Liver (tissue), 9 donors: ENCODE measurements around the gene RARA. TPM values are rescaled to one million over a fixed set of nuclear protein-coding genes. Genes with fewer than 3 reads are reported as not detected.

ENCODE experiments used
- DNase-seq: peaks from one replicate; pipeline ENCODE4 v3.0.0-alpha.2; 2017; ENCODE audit warnings: low spot score
- H3K27ac ChIP-seq, 2 donors: one replicate each; pipeline ENCODE4 v1.7.0; 2013; ENCODE audit warnings: inconsistent platforms in 2 of 2, low read length in 2 of 2, control low read depth in 1 of 2, low read depth in 1 of 2, mild to moderate bottlenecking in 1 of 2
- H3K27me3 ChIP-seq, 4 donors: one replicate each; pipeline versions ENCODE4 v1.6.1 to v1.7.0; 2013; ENCODE audit warnings: low read length in 3 of 4, inconsistent platforms in 1 of 4, mild to moderate bottlenecking in 1 of 4, moderate library complexity in 1 of 4; ENCODE audit not compliant: control insufficient read depth in 4 of 4, insufficient read depth in 4 of 4
- H3K36me3 ChIP-seq, 4 donors: one replicate each; pipeline versions ENCODE4 v1.6.1 to v1.7.0; 2013; ENCODE audit warnings: low read length in 3 of 4, mild to moderate bottlenecking in 3 of 4, low read depth in 1 of 4, moderate library complexity in 1 of 4; ENCODE audit not compliant: control insufficient read depth in 4 of 4, insufficient read depth in 3 of 4
- H3K4me1 ChIP-seq, 4 donors: one replicate each; pipeline versions ENCODE4 v1.6.1 to v1.7.0; 2013; ENCODE audit warnings: low read length in 3 of 4, mild to moderate bottlenecking in 3 of 4, moderate library complexity in 1 of 4; ENCODE audit not compliant: control insufficient read depth in 4 of 4, insufficient read depth in 4 of 4
- H3K4me3 ChIP-seq, 3 donors: one replicate each; pipeline versions ENCODE4 v1.6.1 to v1.7.0; 2013; ENCODE audit warnings: low read length in 3 of 3, control low read depth in 1 of 3, low read depth in 1 of 3, mild to moderate bottlenecking in 1 of 3
- H3K9ac ChIP-seq, 2 donors: one replicate each; pipeline ENCODE4 v1.7.0; 2013; ENCODE audit warnings: low read length in 2 of 2, mild to moderate bottlenecking in 2 of 2, moderate library complexity in 2 of 2, control low read depth in 1 of 2, low read depth in 1 of 2
- H3K9me3 ChIP-seq, 4 donors: one replicate each; pipeline versions ENCODE4 v1.6.1 to v1.7.0; 2013; ENCODE audit warnings: low read length in 3 of 4; ENCODE audit not compliant: control insufficient read depth in 4 of 4
- EGR1 ChIP-seq, 2 donors: IDR thresholded peaks; 2 replicates each; pipeline ENCODE4 v1.6.1; 2016 to 2018; ENCODE audit warnings: antibody characterized with exemption in 2 of 2, low read depth in 2 of 2
- FOXA1 ChIP-seq: IDR thresholded peaks from 2 replicates; pipeline ENCODE4 v1.6.1; 2016; ENCODE audit warnings: antibody characterized with exemption
- FOXA2 ChIP-seq: IDR thresholded peaks from 2 replicates; pipeline ENCODE4 v1.6.1; 2016; ENCODE audit warnings: antibody characterized with exemption
- HNF4A ChIP-seq, 2 donors: conservative IDR thresholded peaks; 2 replicates each; pipeline ENCODE4 v1.6.1; 2016; ENCODE audit warnings: antibody characterized with exemption in 2 of 2, mild to moderate bottlenecking in 2 of 2
- JUND ChIP-seq, 2 donors: IDR thresholded peaks; 2 replicates each; pipeline ENCODE4 v1.6.1; 2016; ENCODE audit warnings: antibody characterized with exemption in 2 of 2
- NR2F2 ChIP-seq: IDR thresholded peaks from 2 replicates; pipeline ENCODE4 v1.6.1; 2016; ENCODE audit warnings: antibody characterized with exemption
- RXRA ChIP-seq, 2 donors: IDR thresholded peaks; 2 replicates each; pipeline ENCODE4 v1.6.1; 2017 to 2018; ENCODE audit warnings: antibody characterized with exemption in 2 of 2, mild to moderate bottlenecking in 1 of 2
- YY1 ChIP-seq: IDR thresholded peaks from 2 replicates; pipeline ENCODE4 v1.6.1; 2016; ENCODE audit warnings: antibody characterized with exemption, mild to moderate bottlenecking
- WGBS: extraction: QIAGEN DNeasy Blood & Tissue Kit; methylation state at CpG from one replicate; pipeline ENCODE4 v1.1.7; 2013; 5-methylcytosine and 5-hydroxymethylcytosine counted together
- polyA plus RNA-seq, 2 donors: library from polyadenylated mRNA; stranded (reverse) in 1 of 2; unstranded in 1 of 2; fragments of 200-250 nt in 1 of 2; fragments of >200 nt in 1 of 2; fragmentation: Nextera tagmentation in 1 of 2; extraction: Ambion mirVana in 1 of 2; gene quantifications; one replicate each; pipeline versions ENCODE4 v1.2.1 to v1.2.3, GENCODE V29; 2013 to 2015
- total RNA-seq, 2 donors: library from RNA; depleted of rRNA; stranded (reverse); fragments of >200 nt; gene quantifications; one replicate each; pipeline ENCODE4 v1.2.3, GENCODE V29; 2014
- TF ChIP-seq, protein P1 (sequence below): IDR thresholded peaks from 2 replicates; pipeline ENCODE4 v1.6.1; 2016; ENCODE audit warnings: antibody characterized with exemption, mild to moderate bottlenecking
- TF ChIP-seq, protein P2 (sequence below): IDR thresholded peaks from 2 replicates; pipeline ENCODE4 v1.6.1; 2016; ENCODE audit warnings: antibody characterized with exemption
- TF ChIP-seq, protein P3 (sequence below): IDR thresholded peaks from 2 replicates; pipeline ENCODE4 v1.6.1; 2016; ENCODE audit warnings: antibody characterized with exemption
- TF ChIP-seq, protein P4 (sequence below): IDR thresholded peaks from 2 replicates; pipeline ENCODE4 v1.6.1; 2016; ENCODE audit warnings: antibody characterized with exemption
- donor health status: healthy.
- donor health status: healthy.
- donor health status: healthy.
- donor health status: healthy.
- donor health status: healthy.

RARA gene
- total and polyA plus RNA-seq, 4 donors: 6.6 to 26.2 (median 10.8) TPM

DNA sequence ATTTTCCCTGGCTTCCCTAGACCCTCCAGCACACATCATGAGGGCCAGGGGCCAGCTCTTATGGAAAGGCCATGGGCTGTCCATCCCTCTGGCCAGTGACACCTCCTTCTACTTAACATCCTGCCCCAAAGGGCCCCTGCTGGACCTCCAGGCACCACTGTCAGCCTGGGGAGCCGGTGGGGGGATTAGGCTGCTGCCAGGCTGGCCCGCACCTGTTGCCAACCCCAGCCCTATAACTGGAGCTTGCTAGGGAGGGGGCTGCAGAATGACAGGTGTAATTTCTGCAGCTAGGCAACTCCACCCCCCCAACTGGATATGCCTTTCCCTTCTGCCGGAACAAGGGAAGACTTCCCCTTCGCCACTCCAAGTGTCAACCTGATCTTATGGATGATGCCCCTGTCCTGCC, 12.5 kb downstream of the RARA start (continued):
- TF ChIP-seq, protein P1, sequence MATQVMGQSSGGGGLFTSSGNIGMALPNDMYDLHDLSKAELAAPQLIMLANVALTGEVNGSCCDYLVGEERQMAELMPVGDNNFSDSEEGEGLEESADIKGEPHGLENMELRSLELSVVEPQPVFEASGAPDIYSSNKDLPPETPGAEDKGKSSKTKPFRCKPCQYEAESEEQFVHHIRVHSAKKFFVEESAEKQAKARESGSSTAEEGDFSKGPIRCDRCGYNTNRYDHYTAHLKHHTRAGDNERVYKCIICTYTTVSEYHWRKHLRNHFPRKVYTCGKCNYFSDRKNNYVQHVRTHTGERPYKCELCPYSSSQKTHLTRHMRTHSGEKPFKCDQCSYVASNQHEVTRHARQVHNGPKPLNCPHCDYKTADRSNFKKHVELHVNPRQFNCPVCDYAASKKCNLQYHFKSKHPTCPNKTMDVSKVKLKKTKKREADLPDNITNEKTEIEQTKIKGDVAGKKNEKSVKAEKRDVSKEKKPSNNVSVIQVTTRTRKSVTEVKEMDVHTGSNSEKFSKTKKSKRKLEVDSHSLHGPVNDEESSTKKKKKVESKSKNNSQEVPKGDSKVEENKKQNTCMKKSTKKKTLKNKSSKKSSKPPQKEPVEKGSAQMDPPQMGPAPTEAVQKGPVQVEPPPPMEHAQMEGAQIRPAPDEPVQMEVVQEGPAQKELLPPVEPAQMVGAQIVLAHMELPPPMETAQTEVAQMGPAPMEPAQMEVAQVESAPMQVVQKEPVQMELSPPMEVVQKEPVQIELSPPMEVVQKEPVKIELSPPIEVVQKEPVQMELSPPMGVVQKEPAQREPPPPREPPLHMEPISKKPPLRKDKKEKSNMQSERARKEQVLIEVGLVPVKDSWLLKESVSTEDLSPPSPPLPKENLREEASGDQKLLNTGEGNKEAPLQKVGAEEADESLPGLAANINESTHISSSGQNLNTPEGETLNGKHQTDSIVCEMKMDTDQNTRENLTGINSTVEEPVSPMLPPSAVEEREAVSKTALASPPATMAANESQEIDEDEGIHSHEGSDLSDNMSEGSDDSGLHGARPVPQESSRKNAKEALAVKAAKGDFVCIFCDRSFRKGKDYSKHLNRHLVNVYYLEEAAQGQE: no peak
- TF ChIP-seq JUND (IDR thresholded peaks at IDR 0.05): no peak
- TF ChIP-seq, protein P2, sequence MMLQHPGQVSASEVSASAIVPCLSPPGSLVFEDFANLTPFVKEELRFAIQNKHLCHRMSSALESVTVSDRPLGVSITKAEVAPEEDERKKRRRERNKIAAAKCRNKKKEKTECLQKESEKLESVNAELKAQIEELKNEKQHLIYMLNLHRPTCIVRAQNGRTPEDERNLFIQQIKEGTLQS: no peak
- TF ChIP-seq, protein P3, sequence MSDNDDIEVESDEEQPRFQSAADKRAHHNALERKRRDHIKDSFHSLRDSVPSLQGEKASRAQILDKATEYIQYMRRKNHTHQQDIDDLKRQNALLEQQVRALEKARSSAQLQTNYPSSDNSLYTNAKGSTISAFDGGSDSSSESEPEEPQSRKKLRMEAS: no peak
- TF ChIP-seq, protein P4, sequence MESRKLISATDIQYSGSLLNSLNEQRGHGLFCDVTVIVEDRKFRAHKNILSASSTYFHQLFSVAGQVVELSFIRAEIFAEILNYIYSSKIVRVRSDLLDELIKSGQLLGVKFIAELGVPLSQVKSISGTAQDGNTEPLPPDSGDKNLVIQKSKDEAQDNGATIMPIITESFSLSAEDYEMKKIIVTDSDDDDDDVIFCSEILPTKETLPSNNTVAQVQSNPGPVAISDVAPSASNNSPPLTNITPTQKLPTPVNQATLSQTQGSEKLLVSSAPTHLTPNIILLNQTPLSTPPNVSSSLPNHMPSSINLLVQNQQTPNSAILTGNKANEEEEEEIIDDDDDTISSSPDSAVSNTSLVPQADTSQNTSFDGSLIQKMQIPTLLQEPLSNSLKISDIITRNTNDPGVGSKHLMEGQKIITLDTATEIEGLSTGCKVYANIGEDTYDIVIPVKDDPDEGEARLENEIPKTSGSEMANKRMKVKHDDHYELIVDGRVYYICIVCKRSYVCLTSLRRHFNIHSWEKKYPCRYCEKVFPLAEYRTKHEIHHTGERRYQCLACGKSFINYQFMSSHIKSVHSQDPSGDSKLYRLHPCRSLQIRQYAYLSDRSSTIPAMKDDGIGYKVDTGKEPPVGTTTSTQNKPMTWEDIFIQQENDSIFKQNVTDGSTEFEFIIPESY: no peak
- TF ChIP-seq FOXA2: no peak

DNA sequence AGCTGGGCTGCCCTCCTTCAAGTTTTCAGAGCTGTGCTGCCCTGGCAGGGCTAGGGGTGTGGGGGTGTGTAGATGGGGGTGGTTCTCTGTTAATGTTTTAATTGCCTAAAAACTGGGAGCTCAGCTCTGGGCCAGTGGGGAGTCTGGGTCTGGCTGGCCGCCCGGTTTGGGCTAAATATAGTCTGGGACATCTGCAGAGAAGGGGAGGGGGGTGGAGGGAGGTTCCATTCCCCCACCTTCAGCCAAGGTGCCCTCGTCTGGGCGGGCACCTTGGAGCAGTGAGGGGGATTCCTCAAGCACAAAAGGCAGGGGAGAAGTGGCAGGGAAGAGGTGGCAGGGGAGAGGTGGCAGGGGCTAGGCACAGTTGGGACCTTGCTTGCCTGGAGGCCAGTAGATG, 13.0 kb downstream of the RARA start:
- no peak for TF ChIP-seq NR2F2
- TF ChIP-seq EGR1 (IDR thresholded peaks at IDR 0.05; ENCODE audit: low read depth in 2 of 2): no peak
- TF ChIP-seq, protein P2: no peak
- no peak for TF ChIP-seq YY1
- TF ChIP-seq FOXA1: no peak
- no peak for TF ChIP-seq RXRA (IDR thresholded peaks at IDR 0.05)
- TF ChIP-seq HNF4A (conservative IDR thresholded peaks at IDR 0.05): no peak
- TF ChIP-seq, protein P1: no peak
- 35% methylated on average over 4 of the region's 4 CpGs for WGBS
- Histone ChIP-seq H3K4me1 (peaks cover 37 to 91% (median 81%) of the 10 kb centered on the region in 4 donors), H3K27me3 (no peaks in the 10 kb centered on the region), H3K9ac (peak overlapping the region in 1 of 2 donors; percentile 26), H3K36me3 (no peaks in the 10 kb centered on the region), H3K4me3 (peak overlapping the region in 2 of 3 donors; percentile 5 to 22), H3K27ac (peak overlapping the region; percentile 64 to 81), H3K9me3 (no peaks in the 10 kb centered on the region)
- no peak for DNase-seq
